Measurements from ENCODE around the gene KCNN4.
"Not testable (repeated sequence)": the region's sequence is repeated elsewhere in the genome, so short reads cannot be mapped to it uniquely, and the experiment has no call there.

KCNN4 gene

DNA sequence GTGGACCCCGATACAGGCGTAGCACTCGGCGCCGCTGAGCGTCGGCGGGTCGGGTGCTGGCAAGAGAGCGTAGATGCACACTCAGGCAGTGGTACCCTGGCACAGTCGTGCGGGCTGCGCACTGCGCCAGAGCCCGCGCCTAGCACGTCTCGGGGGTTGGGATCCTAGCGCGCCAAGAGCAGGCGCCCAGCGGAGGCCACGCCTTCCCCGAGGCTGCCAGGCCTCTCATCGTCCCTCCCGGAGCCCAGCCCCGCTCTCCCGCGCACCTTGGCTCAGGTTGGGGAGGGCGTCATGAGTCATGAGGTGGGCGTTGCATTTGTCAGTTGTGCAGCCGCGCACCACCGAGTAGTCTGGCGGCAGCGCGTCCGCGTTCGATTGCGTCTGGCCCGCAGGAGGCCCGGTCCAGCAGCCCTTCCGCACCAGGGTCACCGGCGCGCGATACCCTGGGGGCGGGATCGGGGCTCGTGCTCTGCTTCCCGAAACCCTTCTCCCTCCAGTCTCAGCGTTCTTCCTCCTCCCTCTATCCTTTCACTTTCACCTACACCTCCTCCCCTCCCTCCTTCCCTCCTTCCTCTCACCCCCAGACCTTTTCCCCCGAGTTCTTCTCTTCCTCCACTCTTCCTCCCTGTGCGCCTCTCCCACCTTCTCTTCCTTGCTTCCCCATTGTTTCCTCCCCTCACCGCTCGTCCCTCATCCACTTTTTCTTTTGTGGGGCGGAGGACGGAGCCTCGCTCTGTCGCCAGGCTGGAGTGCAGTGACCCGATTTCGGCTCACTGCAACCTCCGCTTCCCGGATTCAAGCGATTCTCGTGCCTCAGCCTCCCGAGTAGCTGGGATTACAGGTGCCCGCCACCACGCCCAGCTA is 18.0 kb upstream of the KCNN4 start:
- DNase-seq (ENCODE audit: low read depth): peak; percentile 45

DNA sequence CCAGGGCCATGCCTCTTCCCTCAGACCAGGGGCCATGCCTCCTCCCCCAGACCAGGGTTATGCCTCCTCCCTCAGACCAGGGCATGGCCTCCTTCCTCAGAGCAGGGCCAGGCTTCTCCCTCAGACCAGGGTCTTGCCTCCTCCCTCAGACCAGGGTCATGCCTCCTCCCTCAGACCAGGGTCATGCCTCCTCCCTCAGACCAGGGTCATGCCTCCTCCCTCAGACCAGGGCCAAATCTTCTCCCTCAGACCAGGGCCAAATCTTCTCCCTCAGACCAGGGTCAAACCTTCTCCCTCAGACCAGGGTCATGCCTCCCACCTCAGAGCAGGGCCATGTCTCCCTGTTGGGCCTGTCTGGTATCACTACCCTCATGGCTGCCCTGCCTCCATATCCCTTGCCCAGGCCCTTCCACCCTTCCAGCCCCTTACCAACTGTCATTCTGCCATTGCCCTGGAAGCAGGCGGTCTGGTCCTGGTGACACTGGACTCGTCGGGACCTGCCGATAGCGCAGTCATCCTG is 17.3 kb upstream of the KCNN4 start:
- no peak for DNase-seq (ENCODE audit: low read depth)

DNA sequence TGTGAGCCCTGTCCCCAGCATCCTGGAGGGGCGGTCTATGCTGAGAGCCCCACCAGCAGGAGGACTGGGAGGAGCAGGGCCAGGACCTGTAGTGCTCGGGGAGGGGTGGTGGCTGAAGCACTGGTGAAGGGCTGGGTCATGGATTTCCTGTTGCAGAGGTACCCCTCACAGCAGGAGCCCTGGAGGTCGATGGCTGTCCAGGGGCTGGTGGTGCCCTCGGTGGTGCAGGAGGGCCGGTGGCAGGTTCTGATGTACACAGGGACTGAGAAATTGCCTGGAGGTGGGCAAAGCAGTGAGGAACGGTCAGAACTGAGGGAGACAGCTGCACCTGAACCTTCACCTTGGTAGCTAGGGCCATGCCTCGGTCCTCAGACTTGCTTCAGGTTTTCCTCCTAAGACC is 16.8 kb upstream of the KCNN4 start:
- no peak for DNase-seq (ENCODE audit: low read depth)

DNA sequence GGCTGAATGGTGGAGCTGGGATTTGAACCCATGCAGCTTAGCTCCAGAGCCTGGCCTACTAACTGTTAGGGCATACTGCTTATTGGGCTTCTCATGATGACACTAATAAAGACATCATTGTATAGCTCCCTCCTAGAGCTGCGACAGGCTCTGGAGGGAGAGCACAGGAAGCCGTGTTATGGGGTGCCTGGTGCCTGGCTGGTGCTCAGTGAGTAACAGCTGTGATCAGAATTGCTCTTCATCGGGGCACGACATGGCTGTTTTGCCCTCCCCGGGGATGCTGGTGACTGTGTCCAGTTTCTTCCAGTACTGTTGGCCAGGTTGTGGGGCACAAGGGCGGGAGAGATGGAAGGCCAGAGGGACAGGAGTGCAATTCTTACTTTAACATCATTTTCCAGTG is 16.3 kb upstream of the KCNN4 start:
- DNase-seq (ENCODE audit: low read depth): no peak

DNA sequence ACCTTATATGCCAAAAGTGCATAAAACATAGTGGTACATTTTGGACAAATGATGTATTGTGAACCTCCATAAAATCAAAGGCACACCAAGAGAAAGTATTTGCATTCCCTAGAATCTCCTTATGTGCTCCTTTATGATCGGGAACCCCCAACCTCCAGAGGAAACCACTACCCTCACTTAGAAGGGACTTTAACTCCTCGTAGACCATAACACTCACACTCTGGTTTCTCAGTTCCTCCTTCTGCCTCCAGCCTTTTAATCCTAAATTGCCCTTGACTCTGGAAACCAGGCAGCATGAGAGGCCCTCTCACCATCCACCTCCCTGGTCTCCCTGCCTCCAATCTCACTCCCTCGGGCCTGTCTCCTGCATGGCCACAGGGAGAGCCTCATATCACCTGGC is 9.8 kb upstream of the KCNN4 start:
- no peak for DNase-seq (ENCODE audit: low read depth)

DNA sequence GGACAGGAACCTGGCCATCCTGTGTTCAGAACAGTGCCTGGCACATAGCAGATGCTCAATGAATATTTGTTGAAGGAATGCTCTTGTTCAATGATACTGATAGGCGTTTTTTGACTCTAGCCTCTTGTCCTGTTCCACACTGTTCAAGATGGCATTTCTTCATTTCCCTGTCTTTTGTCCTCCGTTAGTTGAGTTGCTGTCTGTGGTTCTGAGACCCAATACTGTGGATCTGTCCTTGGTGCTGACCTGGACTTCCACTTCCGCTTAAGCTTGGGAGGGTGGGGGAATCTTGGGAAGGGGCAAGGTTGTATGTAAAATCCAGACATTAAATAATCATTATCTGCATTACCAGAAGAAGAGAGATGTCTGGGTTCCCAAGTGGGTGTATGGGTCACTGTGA is 8.3 kb upstream of the KCNN4 start:
- no peak for DNase-seq (ENCODE audit: low read depth)

DNA sequence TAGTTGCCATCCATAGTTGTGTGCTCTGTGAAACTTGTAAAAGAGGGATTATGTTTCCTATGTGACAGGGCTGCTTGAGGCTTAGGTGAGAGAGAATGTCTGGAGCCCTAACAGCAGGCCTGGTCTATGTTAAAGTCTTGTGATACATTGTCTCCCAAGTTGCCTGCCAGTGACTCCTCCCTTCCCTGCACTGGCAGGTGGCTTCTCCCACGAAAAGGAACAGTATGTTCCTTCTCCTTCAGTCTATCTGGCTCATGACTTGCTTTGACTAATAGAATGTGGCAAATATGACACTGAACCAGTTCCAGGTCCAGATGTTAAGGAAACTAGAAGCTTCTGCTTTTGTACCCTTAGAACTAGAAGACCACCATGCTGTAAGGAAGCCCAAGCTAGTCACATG is 5.9 kb upstream of the KCNN4 start:
- no peak for DNase-seq (ENCODE audit: low read depth)

DNA sequence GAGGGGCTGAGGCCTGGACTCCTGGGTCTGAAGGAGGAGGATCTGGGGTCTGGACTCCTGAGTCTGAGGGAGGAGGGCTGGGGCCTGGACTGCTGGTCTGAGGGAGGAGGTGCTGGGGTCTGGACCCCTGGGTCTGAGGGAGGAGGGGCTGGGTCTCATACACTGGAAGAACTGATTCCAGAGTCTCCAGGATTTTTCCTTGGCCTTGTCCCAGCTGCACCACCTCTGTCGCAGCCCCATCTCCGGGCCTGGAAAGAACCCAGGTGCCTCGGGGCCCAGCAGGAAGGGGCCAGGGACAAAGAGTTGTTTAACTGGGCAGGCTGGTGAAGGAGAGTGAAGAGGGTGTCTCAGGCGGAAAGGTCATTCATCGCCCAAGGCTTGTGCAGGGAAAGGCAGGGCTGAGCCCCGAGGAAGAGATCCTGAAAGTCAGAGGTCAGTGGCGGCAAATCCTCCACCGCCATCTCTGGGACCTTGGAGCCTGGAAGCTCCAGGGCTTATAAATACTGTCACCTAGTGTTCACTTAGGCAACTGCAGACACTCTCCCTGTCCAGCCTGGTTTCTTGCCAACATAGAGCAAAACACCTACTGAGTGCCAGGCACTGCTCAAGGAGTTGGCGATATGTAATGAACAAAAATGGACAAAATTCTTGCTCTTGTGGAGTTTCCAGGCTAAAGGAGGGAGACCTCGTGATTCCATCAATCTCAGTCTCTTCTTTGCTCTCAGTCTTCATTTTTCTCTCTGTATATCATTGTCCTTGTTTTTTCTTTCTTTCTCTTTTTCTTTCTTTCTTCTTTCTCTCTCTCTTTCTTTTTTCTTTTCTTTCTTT is 4.4 kb upstream of the KCNN4 start:
- DNase-seq (ENCODE audit: low read depth): no peak

DNA sequence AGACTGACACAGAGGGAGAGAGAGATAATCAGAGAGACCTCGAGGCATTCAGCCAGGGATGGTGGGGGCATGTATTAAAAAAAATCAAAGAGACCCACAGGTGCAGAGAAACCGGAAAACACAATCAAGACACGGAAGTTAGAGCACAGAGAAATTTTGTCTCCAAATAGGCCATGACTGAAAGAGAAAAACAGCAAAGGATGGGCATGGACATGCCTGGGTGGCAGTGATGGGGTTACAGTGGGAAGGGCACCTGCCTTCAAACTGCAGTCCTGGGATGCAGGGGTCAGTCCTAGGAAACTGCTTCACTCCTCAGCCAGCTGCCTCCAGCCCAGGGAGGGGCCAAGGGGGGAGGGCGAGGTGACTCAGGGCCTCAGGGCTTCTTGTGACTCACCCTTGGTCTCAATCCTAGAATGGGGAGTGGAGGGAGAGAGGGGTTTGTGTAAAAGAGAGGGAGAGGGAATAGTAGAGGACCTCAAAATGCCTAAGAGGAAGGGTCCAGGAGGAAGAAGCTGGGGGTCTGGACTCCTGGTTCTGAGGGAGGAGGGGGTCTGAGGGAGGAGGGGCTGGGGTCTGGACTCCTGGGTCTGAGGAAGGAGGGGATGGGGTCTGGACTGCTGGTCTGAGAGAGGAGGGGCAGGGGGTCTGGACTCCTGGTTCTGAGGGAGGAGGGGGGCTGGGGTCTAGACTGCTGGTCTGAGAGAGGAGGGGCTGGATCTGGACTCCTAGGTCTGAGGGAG is 3.6 kb upstream of the KCNN4 start:
- peak; percentile 42 for DNase-seq (ENCODE audit: low read depth)

DNA sequence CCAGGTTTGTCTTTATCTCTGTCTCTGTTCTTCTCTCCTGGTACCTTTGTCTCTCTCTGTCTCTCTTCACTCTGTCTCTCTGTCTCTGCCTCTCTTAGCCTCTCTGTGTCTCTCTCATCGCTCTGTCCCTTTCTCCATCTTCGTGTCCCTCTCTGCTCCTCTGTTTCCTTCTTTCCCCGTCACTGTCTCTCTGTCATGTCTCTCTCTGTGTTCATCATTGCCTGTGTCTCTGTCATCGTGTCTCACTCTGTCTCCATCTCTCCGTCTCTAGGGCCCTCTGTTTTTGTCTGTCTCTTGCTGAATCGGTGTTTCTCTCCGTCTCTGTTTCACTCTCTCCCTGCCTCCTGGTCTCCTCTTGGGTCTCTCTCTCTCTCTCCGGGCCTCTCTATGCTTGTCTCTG is 2.9 kb upstream of the KCNN4 start:
- DNase-seq (ENCODE audit: low read depth): no peak

DNA sequence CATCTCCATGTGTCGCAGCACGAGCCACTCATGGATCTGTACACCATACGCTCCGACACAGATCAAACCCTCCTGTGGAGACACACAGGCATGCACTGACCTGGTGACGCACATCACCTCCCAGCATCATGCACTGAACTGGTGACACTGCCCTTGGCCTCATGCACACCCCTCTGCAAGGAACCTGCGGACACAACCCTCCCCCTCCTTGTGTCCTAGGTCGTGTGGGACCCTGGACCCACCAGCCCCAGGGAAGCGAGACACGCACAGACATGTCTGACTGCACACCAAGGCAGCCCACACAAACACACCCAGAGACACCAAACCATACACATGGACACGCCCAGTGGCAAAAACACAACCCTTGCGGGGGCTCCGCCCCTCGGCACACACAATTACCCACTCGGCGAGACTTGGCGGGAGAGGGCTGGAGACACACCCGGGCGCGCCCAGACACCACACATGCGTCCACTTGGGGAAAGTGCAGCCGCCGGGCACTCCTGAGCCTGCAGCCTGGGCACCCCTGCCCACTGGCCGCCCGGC is 2.0 kb upstream of the KCNN4 start:
- no peak for DNase-seq (ENCODE audit: low read depth)

DNA sequence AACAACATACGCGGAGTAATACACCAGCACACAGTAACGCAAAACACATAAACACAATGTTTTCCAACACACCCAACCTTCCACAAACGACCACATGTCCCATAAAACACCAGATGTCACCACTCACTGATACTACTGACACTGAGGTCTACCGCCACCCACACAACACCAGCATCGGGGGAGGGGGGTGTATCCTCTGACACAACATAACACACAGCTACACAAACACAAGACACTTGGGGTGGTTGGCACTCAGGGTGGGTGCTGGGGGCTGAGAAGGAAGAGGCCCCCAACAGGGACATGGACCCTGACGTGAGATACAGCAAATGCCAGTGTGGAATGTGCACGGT is 1.5 kb upstream of the KCNN4 start:
- DNase-seq (ENCODE audit: low read depth): no peak

DNA sequence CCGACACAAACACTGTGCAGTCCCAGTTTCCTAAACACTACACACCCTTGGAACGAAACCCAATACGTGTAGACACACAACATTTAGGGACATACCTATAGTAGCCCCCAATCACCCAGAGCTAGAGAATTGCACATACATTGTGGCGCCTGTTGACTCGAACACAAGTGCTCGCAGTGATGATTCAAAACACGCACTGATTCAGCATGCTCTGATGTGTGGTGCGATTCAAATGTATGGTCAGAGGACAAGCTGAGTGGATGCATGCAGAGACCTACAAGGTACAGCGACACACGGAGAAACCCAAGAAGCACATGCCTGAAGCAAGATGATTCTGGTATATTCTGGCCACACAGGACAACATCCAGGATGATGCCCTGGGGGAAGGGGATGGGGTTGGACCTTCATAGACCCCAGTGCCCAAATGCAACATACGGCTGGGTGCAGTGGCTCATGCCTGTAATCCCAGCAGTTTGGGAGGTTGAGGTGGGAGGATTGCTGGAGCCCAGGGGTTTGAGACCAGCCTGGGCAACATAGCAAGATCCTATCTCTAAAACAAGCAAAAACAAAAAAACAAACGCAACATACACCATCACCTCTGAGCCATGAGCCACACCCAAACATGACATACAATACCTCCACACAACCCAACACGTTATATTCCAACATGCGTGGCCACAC is 997 bp upstream of the KCNN4 start:
- no peak for DNase-seq (ENCODE audit: low read depth)

DNA sequence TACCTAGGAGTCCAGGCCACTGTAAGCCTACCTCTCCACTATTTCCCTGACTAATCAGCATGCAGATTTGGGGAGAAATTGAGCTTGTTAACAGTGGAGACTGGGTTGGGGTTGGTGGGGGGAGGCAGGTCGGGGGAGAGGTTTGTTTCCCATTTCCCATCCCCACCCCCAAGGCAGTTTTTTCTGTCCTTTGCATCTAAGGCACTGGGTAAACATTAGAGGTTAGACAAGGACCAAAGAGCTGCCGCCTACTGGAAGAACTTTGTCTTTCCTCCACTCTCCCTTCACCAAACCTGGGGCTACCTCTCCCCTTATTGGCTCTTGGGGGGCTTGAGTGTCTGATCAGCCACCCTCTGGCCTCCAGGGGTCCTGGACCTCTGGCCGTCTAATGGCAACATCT is 953 bp downstream of the KCNN4 start:
- no peak for DNase-seq (ENCODE audit: low read depth)

DNA sequence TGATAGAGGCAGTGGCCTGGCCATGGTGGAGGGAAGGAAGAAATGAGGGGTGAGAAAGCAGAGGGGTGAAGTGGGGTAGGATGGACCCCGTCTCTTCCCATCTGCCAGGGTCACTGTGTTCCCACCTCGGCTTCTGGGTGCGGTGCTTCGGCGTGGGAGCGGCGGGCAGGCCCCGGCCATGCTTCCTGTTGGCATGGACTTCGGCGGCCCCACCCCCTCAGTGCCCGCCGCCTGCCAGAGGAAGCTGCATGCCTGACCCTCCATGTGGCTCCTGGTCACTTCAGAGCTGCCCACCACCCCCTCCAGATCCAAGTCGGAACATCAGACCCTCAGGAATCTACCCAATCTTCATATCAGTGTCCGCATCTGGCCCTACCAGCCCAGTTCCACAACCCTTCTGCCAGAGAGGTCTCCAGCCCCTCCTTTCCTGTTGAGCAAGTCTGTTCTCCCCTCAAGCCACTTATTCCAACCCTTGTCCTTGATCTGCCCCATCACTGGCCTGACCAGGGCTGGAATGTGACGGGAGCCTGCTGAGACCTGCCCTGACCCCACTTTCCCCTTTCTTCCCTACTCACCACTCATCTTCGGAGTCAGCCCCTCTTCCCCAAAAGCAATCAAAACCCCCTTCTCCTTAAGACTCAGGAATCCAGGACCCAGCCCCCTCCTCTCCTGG is 1.5 kb downstream of the KCNN4 start:
- DNase-seq (ENCODE audit: low read depth): no peak

DNA sequence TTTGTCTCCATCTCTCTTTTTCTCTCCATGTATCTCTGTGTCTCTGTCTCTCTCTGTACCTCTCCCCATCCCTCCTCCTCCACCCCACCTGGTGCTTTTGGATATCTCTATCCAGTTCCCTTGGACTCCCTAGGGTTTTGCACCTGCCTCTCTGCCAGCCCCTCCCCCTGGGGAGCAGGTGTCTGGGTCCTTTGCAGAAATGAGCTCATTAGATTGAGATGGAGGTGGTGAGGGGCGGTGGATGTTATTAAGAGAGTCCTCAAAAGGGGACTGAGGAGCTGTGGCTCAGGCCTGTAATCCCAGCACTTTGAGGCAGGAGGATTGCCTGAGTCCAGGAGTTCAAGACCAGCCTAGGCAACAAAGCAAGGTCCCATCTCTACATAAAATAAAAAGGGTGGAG is 2.1 kb downstream of the KCNN4 start:
- DNase-seq (ENCODE audit: low read depth): no peak

DNA sequence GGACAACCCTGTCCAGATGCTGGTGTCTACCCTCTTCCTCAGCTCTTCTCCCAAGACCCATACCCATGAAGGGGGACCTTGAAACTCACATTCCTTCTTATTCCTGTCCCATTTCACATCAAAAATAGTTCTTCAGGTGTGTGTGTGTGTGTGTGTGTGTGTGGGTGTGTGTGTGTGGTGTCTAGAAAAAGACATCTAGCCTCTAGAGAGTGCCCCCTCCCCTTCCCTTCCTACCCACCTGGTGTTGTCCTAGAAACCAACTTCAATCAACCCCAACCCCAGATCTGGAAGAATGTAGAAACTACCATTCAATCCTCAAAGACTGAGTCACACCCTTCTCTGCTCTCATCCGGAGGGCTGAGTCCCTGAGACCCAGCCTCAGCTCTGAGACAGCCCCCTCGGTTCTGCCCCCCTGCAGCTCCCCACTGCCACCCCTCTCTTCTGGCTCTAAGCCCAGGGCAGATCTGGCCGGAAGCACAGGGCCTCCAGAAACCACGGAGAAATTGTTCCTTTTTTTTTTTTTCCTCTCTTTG is 3.5 kb downstream of the KCNN4 start:
- no peak for DNase-seq (ENCODE audit: low read depth)

DNA sequence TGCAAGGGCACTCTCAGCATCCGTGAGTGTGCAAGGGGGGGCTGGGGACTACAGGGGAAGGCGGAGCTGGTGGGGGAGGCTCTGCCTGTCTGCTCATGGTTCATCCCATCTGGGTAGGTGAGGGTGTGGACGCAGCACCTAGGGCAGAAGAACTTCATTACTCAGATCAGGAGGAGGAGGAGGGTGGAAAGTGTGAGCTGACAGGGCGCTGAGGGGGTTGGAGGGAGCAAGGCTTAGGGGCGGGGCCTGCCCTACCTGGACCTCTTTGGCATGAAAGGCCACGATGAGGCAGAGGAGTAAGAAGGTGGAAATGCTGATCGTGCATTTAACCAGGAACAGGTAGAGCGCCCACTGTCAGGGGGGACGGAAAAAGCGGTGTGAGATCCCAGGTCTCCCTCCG is 4.5 kb downstream of the KCNN4 start:
- DNase-seq (ENCODE audit: low read depth): no peak

DNA sequence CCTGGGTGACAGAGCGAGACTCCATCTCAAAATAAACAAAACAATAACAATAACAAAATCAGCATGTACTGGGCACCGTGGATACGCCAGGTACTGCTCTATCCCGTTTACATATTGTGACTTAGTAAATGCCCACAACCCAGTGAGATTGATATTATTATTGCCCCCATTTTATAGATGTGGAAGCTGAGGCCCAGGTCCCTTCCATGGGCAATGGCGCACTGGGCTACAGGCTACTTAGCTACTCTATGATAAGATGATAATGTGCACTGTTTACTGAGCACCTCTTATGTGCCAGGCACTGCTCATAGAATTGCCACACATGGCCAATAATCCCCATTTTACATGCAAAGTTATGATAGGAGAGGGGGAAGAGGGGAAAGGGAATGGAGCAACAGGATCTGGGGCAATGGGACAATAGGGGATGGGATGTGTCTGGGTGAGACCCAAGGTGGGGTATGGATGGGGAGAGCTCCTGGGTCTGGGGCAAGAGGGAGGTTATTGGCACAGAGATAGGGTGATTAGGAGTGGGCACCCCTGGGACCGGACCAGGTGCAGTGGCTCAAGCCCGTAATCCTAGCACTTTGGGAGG is 5.4 kb downstream of the KCNN4 start:
- no peak for DNase-seq (ENCODE audit: low read depth)

DNA sequence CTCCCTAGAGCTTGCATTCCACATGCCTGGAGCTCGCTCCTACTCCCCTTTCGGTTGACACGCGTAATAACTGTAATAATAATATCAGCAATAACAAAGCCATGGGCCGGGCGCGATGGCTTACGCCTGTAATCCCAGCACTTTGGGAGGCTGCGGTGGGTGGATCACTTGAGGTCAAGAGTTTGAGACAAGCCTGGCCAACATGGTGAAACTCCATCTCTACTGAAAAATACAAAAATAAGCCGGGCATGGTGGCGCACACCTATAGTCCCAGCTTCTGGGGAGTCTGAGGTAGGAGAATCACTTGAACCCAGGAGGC is 5.9 kb downstream of the KCNN4 start:
- not testable (repeated sequence) for DNase-seq (ENCODE audit: low read depth)

Measured in stimulated activated CD8-positive, alpha-beta memory T cell treated with anti-CD3 and anti-CD28 coated beads, Interleukin-12 subunit alpha, Interleukin-12 subunit beta, amount 100 ng/mL, for 1 hour (primary cell).